ENCODE data around the gene PIP5K1B.

The PIP5K1B gene

GRCh38 chr9:68760674-68761333 is 55.8 kb downstream of the PIP5K1B start:
- H3K4me3 ChIP-seq (ENCODE audit: low read length) = no peak overlapping the region
- peaks cover 5% of the 10 kb centered on the region for H3K4me1 ChIP-seq (ENCODE audit: control insufficient read depth, insufficient read depth, low read length)
- H3K36me3 ChIP-seq (ENCODE audit: control insufficient read depth, insufficient read depth, low read length) = no peaks in the 10 kb centered on the region
- H3K9ac ChIP-seq (ENCODE audit: low read length) = no peak overlapping the region
- no peaks in the 10 kb centered on the region for H3K27me3 ChIP-seq (ENCODE audit: control insufficient read depth, insufficient read depth, low read length)
- no peaks in the 10 kb centered on the region for H3K9me3 ChIP-seq (ENCODE audit: control insufficient read depth, low read length)

- Histone ChIP-seq H3K4me3 (ENCODE audit: low read length) (no peak overlapping the region), H3K36me3 (ENCODE audit: control insufficient read depth, insufficient read depth, low read length) (no peaks in the 10 kb centered on the region), H3K4me1 (ENCODE audit: control insufficient read depth, insufficient read depth, low read length) (peaks cover 4% of the 10 kb centered on the region), H3K27me3 (ENCODE audit: control insufficient read depth, insufficient read depth, low read length) (no peaks in the 10 kb centered on the region), H3K9ac (ENCODE audit: low read length) (no peak overlapping the region), H3K9me3 (ENCODE audit: control insufficient read depth, low read length) (no peaks in the 10 kb centered on the region)
Measured at GRCh38 chr9:68762570-68762969, 57.5 kb downstream of the PIP5K1B start.

- H3K9ac ChIP-seq (ENCODE audit: low read length) = no peak overlapping the region
- no peak overlapping the region for H3K4me3 ChIP-seq (ENCODE audit: low read length)
- no peaks in the 10 kb centered on the region for H3K27me3 ChIP-seq (ENCODE audit: control insufficient read depth, insufficient read depth, low read length)
Measured at GRCh38 chr9:68763104-68763503, 58.1 kb downstream of the PIP5K1B start.

DNA sequence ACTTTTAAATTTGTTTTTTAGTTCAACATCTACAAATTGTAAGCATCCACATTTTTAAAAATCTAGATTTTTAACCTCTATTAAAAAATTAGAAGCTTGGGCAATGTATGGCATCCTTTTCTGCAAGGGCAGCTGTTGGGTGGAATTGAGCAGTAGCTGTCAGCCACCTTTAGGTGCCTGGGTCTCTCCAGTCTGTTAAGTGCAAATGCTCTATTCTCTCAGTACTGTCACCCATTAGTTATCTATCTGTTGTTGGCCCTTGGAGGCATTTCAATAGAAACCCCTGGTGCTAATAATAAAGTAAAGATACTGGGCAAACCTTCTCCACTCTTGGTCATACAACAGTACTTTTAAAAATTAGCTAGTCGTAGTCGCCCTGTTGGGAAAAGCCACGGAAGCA is 63.6 kb downstream of the PIP5K1B start:
- Histone ChIP-seq H3K9ac (ENCODE audit: low read length) (no peak overlapping the region), H3K36me3 (ENCODE audit: control insufficient read depth, insufficient read depth, low read length) (no peaks in the 10 kb centered on the region), H3K4me1 (ENCODE audit: control insufficient read depth, insufficient read depth, low read length) (peaks cover 20% of the 10 kb centered on the region), H3K27me3 (ENCODE audit: control insufficient read depth, insufficient read depth, low read length) (no peaks in the 10 kb centered on the region), H3K4me3 (ENCODE audit: low read length) (no peak overlapping the region), H3K9me3 (ENCODE audit: control insufficient read depth, low read length) (no peaks in the 10 kb centered on the region)

More at GRCh38 chr9:68763104-68763503, 58.1 kb downstream of the PIP5K1B start:
- no peaks in the 10 kb centered on the region for H3K36me3 ChIP-seq (ENCODE audit: control insufficient read depth, insufficient read depth, low read length)
- H3K9me3 ChIP-seq (ENCODE audit: control insufficient read depth, low read length) = no peaks in the 10 kb centered on the region
- H3K4me1 ChIP-seq (ENCODE audit: control insufficient read depth, insufficient read depth, low read length) = peaks cover 4% of the 10 kb centered on the region

- Histone ChIP-seq H3K4me1 (ENCODE audit: control insufficient read depth, insufficient read depth, low read length) (peaks cover 20% of the 10 kb centered on the region), H3K4me3 (ENCODE audit: low read length) (no peak overlapping the region), H3K9ac (ENCODE audit: low read length) (no peak overlapping the region), H3K27me3 (ENCODE audit: control insufficient read depth, insufficient read depth, low read length) (no peaks in the 10 kb centered on the region), H3K9me3 (ENCODE audit: control insufficient read depth, low read length) (no peaks in the 10 kb centered on the region), H3K36me3 (ENCODE audit: control insufficient read depth, insufficient read depth, low read length) (no peaks in the 10 kb centered on the region)
Measured at GRCh38 chr9:68769852-68770251, 64.8 kb downstream of the PIP5K1B start.

DNA sequence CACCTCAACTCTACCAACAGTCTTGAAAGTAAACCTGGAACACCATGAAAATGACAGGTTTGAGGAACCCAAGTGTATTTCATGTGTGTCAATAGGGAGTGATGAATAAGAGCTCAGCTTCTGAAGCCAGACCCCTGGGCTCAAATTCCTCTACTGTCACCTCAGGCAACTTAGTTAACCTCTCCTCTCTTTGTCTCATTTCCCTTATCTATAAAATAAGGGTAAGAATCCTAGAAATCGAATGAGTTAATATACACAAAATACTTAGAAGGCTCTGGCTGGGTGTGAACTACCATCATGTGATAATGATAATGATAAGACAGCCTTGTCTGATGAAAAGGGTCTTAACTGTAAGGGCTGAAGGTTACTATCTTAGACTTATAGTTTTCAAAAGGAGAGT is 66.3 kb downstream of the PIP5K1B start:
- H3K27me3 ChIP-seq (ENCODE audit: control insufficient read depth, insufficient read depth, low read length) = no peaks in the 10 kb centered on the region
- peaks cover 20% of the 10 kb centered on the region for H3K4me1 ChIP-seq (ENCODE audit: control insufficient read depth, insufficient read depth, low read length)
- H3K9ac ChIP-seq (ENCODE audit: low read length) = no peak overlapping the region
- H3K9me3 ChIP-seq (ENCODE audit: control insufficient read depth, low read length) = no peaks in the 10 kb centered on the region
- H3K36me3 ChIP-seq (ENCODE audit: control insufficient read depth, insufficient read depth, low read length) = no peaks in the 10 kb centered on the region
- no peak overlapping the region for H3K4me3 ChIP-seq (ENCODE audit: low read length)

- Histone ChIP-seq H3K27me3 (ENCODE audit: control insufficient read depth, insufficient read depth, low read length) (no peaks in the 10 kb centered on the region), H3K9me3 (ENCODE audit: control insufficient read depth, low read length) (no peaks in the 10 kb centered on the region), H3K9ac (ENCODE audit: low read length) (no peak overlapping the region), H3K4me3 (ENCODE audit: low read length) (no peak overlapping the region), H3K4me1 (ENCODE audit: control insufficient read depth, insufficient read depth, low read length) (peaks cover 28% of the 10 kb centered on the region), H3K36me3 (ENCODE audit: control insufficient read depth, insufficient read depth, low read length) (no peaks in the 10 kb centered on the region)
Measured at GRCh38 chr9:68775003-68775730, 70.1 kb downstream of the PIP5K1B start.

DNA sequence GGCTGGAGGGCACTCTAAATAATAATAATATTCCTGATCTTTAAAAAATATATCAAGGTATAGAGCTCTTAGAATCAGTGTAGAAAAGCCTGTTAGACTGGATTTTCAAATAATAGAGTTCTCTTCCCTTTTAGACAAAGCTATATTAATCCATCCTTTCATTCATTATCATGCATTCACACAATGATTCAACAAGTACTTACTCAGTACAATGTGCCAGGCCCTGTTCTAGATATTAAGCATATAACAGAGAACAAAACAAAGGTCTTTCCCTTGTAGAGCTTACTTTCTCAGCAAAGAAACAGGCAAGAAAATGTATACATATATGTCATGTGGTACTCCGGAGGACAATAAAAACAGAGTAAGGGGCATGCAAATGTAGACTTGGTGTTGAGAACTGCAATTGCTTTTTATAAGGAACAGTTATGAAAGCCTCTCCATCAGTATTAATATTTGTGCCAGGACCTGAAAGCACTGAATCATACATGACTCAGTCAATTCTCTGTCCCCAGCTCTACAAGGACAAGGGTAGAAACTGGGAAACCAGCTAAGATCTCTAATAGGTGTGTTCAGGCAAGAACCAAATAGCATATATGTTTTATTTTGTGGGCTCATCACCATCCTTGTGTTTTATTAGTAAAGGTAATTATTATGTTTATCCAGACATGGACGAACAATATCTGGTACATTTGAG is 72.2 kb downstream of the PIP5K1B start:
- no peaks in the 10 kb centered on the region for H3K27me3 ChIP-seq (ENCODE audit: control insufficient read depth, insufficient read depth, low read length)
- no peak overlapping the region for H3K9ac ChIP-seq (ENCODE audit: low read length)
- no peak overlapping the region for H3K4me3 ChIP-seq (ENCODE audit: low read length)
- H3K9me3 ChIP-seq (ENCODE audit: control insufficient read depth, low read length) = no peaks in the 10 kb centered on the region
- H3K36me3 ChIP-seq (ENCODE audit: control insufficient read depth, insufficient read depth, low read length) = no peaks in the 10 kb centered on the region
- H3K4me1 ChIP-seq (ENCODE audit: control insufficient read depth, insufficient read depth, low read length) = peaks cover 20% of the 10 kb centered on the region

DNA sequence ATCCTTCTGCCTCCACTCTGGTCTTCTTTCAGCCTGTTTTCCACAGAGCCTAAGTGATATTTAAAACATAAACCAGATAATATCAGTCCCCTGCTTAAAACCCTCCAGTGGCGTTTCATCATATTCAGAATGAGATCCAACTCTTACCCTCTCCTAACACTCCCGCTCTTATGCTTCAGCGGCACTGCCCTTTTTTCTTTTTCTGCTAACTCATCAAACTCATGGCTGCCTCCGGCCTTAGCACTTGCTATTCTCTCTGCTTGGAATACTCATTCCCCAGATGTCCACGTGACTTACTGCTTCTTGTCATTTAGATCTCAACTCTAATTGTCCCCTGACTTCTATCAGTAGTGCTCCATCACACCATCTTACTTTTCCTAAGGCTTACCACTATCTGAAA is 73.6 kb downstream of the PIP5K1B start:
- no peaks in the 10 kb centered on the region for H3K36me3 ChIP-seq (ENCODE audit: control insufficient read depth, insufficient read depth, low read length)
- H3K27me3 ChIP-seq (ENCODE audit: control insufficient read depth, insufficient read depth, low read length) = no peaks in the 10 kb centered on the region
- no peak overlapping the region for H3K4me3 ChIP-seq (ENCODE audit: low read length)
- H3K9ac ChIP-seq (ENCODE audit: low read length) = no peak overlapping the region
- peaks cover 25% of the 10 kb centered on the region for H3K4me1 ChIP-seq (ENCODE audit: control insufficient read depth, insufficient read depth, low read length)
- H3K9me3 ChIP-seq (ENCODE audit: control insufficient read depth, low read length) = no peaks in the 10 kb centered on the region

GRCh38 chr9:68779558-68780379 is 74.7 kb downstream of the PIP5K1B start:
- no peaks in the 10 kb centered on the region for H3K9me3 ChIP-seq (ENCODE audit: control insufficient read depth, low read length)
- H3K9ac ChIP-seq (ENCODE audit: low read length) = peak overlapping the region; percentile 93
- H3K27me3 ChIP-seq (ENCODE audit: control insufficient read depth, insufficient read depth, low read length) = no peaks in the 10 kb centered on the region
- H3K36me3 ChIP-seq (ENCODE audit: control insufficient read depth, insufficient read depth, low read length) = no peaks in the 10 kb centered on the region
- peak overlapping the region; percentile 78 for H3K4me3 ChIP-seq (ENCODE audit: low read length)
- peaks cover 29% of the 10 kb centered on the region for H3K4me1 ChIP-seq (ENCODE audit: control insufficient read depth, insufficient read depth, low read length)

DNA sequence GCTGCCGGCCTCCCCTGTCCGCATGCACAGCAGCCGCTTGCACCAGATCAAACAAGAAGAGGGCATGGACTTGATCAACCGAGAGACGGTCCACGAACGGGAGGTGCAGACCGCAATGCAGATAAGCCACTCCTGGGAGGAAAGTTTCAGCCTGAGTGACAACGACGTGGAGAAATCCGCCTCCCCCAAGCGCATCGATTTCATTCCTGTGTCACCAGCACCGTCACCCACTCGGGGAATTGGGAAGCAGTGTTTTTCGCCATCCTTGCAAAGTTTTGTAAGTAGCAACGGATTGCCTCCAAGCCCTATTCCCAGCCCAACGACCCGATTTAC is 75.3 kb downstream of the PIP5K1B start:
- Histone ChIP-seq H3K36me3 (ENCODE audit: control insufficient read depth, insufficient read depth, low read length) (no peaks in the 10 kb centered on the region), H3K27me3 (ENCODE audit: control insufficient read depth, insufficient read depth, low read length) (no peaks in the 10 kb centered on the region), H3K9ac (ENCODE audit: low read length) (peak overlapping the region; percentile 93), H3K4me3 (ENCODE audit: low read length) (peak overlapping the region; percentile 78), H3K4me1 (ENCODE audit: control insufficient read depth, insufficient read depth, low read length) (peaks cover 29% of the 10 kb centered on the region), H3K9me3 (ENCODE audit: control insufficient read depth, low read length) (no peaks in the 10 kb centered on the region)
